Esophagus squamous epithelium (tissue), 5 donors: ENCODE measurements around the gene PRPSAP1. TPM values are rescaled to one million over a fixed set of nuclear protein-coding genes. Genes with fewer than 3 reads are reported as not detected.
"Not testable (repeated sequence)": the region's sequence is repeated elsewhere in the genome, so short reads cannot be mapped to it uniquely, and the experiment has no call there.

ENCODE experiments used
- DNase-seq: peaks from one replicate; lab custom pipeline; 2025; lab: John Stamatoyannopoulos, UW
- H3K27ac ChIP-seq, 4 donors: fragments of 200-600 bp; sonication (generic); one replicate each; pipeline ENCODE4 v1.5.1; 2016 to 2019; ENCODE audit warnings: mild to moderate bottlenecking in 1 of 4
- H3K27me3 ChIP-seq, 4 donors: fragments of 200-600 bp; sonication (generic); 1 replicate in 3 of 4; 2 replicates in 1 of 4; pipeline versions ENCODE4 v1.5.1 to v1.6.0; 2017 to 2021; ENCODE audit warnings: antibody characterized with exemption in 1 of 4
- H3K36me3 ChIP-seq, 3 donors: fragments of 200-600 bp; sonication (generic); one replicate each; pipeline ENCODE4 v1.5.1; 2016 to 2019
- H3K4me1 ChIP-seq, 3 donors: fragments of 200-600 bp; sonication (generic); one replicate each; pipeline ENCODE4 v1.5.1; 2017 to 2019
- H3K4me3 ChIP-seq, 4 donors: fragments of 200-600 bp; sonication (generic); 1 replicate in 3 of 4; 2 replicates in 1 of 4; pipeline ENCODE4 v1.5.1; 2016 to 2019; ENCODE audit warnings: mild to moderate bottlenecking in 2 of 4, moderate library complexity in 1 of 4
- H3K9me3 ChIP-seq, 3 donors: fragments of 200-600 bp; sonication (generic); one replicate each; pipeline ENCODE4 v1.5.1; 2016 to 2019
- POLR2A ChIP-seq, 4 donors: fragments of 450-650 bp; IDR thresholded peaks; one replicate each; pipeline ENCODE4 v1.6.1; 2017; ENCODE audit warnings: antibody characterized with exemption in 4 of 4, mild to moderate bottlenecking in 4 of 4, moderate library complexity in 3 of 4
- WGBS, 2 donors: methylation state at CpG; one replicate each; pipeline ENCODE4 v1.1.5; 2018; 5-methylcytosine and 5-hydroxymethylcytosine counted together
- intact Hi-C: fragments of 100-400 bp; cut with DNase I; formaldehyde crosslinking; loops from one replicate; pipeline ENCODE4 v1.15.0; 2022
- total RNA-seq, 4 donors: library from RNA; depleted of rRNA; stranded (reverse); fragments of >200 nt; gene quantifications; one replicate each; pipeline ENCODE4 v1.1.0, GENCODE V29; 2016
- TF ChIP-seq, protein P1 (sequence below), 6 experiments: fragments of 450-650 bp in 4 of 6; fragments of 200-600 bp in 2 of 6; sonication (generic) in 2 of 6; IDR thresholded peaks; one replicate each; pipeline ENCODE4 v1.5.1; 2016 to 2019; ENCODE audit warnings: antibody characterized with exemption in 6 of 6, mild to moderate bottlenecking in 4 of 6, moderate library complexity in 4 of 6
- donor health status: DM: yes; HTN: yes; CAD: no.

The PRPSAP1 gene
- total RNA-seq, 4 donors from 2014 or later, result 36.0 to 68.6 (median 49.5) TPM

DNA sequence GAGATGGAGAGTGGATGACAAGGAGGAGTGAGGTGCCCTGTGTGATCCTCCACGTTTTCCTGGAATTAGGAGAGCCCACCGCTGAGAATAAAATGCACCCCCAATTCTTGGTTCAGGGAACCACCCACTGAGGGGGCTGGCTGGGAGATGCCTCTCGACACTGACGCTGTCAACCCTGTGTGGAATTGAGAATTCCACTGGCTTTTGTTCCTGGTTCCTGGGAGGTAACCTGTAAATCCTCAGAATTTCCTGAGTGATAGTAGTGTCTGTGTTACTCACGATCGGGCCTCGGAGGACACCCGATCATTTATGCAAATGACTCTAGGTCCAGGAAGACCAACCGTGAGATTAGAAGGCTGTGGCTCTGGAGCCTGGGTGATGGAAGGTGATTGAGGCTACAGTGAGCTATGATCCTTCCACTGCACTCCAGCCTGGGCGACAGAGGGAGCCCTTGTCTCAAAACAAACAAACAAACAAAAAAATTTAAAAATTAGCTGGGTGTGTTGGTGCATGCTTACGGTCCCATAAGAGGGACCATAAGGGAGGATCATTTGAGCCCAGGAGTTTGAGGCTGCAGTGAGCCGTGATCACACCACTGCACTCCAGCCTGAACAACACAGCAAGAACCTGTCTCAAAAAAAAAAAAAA is 11.7 kb upstream of the PRPSAP1 start:
- no peak overlapping the region for H3K27ac ChIP-seq
- no peaks in the 10 kb centered on the region for H3K27me3 ChIP-seq
- WGBS, 2 donors, result 54 to 57% methylated on average over 12 of the region's 12 CpGs

GRCh38 chr17:76363107-76363842 is 9.6 kb upstream of the PRPSAP1 start:
- TF ChIP-seq, protein P1, sequence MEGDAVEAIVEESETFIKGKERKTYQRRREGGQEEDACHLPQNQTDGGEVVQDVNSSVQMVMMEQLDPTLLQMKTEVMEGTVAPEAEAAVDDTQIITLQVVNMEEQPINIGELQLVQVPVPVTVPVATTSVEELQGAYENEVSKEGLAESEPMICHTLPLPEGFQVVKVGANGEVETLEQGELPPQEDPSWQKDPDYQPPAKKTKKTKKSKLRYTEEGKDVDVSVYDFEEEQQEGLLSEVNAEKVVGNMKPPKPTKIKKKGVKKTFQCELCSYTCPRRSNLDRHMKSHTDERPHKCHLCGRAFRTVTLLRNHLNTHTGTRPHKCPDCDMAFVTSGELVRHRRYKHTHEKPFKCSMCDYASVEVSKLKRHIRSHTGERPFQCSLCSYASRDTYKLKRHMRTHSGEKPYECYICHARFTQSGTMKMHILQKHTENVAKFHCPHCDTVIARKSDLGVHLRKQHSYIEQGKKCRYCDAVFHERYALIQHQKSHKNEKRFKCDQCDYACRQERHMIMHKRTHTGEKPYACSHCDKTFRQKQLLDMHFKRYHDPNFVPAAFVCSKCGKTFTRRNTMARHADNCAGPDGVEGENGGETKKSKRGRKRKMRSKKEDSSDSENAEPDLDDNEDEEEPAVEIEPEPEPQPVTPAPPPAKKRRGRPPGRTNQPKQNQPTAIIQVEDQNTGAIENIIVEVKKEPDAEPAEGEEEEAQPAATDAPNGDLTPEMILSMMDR (IDR thresholded peaks at IDR 0.05), result no peak
- TF ChIP-seq POLR2A (IDR thresholded peaks at IDR 0.05), result no peak
- DNase-seq, result no peak
- Histone ChIP-seq H3K4me3 (no peak overlapping the region), H3K27me3 (no peaks in the 10 kb centered on the region), H3K9me3 (no peaks in the 10 kb centered on the region), H3K4me1 (peaks cover 11 to 44% (median 21%) of the 10 kb centered on the region in 3 donors), H3K27ac (peak overlapping the region in 3 of 4 donors; percentile 76 to 89 (median 87)), H3K36me3 (no peaks in the 10 kb centered on the region)
- 63 to 66% methylated on average over 9 to 11 of the region's 11 CpGs for WGBS, 2 donors
- intact Hi-C loops, result no loop called here

More for the DNA sequence above, 11.7 kb upstream of the PRPSAP1 start:
- Histone ChIP-seq H3K9me3 (no peaks in the 10 kb centered on the region), H3K4me1 (peaks cover 11 to 48% (median 26%) of the 10 kb centered on the region in 3 donors), H3K4me3 (no peak overlapping the region), H3K36me3 (no peaks in the 10 kb centered on the region)
- intact Hi-C loops, result no loop called here
- TF ChIP-seq POLR2A (IDR thresholded peaks at IDR 0.05), result no peak
- TF ChIP-seq, protein P1 (IDR thresholded peaks at IDR 0.05), result peak in 1 of 6 experiments; percentile 8
- no peak for DNase-seq

DNA sequence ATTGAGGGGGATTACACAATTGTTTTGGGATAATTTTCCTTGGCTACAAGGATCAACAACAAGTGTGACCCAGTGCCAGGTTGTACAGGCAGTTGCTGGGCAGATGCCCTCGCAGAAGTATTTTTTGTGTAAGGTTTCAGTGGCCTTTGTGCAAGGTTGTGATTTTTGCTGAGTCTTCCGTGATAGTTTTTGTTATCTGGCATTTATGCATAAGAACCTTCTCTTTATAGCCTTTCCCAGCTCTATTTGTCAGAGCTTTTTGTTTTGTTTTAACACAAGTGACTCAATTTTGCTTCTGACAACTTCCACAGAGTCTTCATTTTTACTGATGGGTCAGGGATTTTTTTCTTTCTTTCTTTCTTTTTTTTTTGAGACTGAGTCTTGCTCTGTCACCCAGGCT is 6.7 kb upstream of the PRPSAP1 start:
- H3K4me1 ChIP-seq, result peaks cover 11 to 48% (median 21%) of the 10 kb centered on the region in 3 donors
- peak overlapping the region; percentile 55 to 89 (median 82) for H3K27ac ChIP-seq
- DNase-seq, result no peak
- no peaks in the 10 kb centered on the region for H3K27me3 ChIP-seq
- H3K9me3 ChIP-seq, result no peaks in the 10 kb centered on the region
- no peaks in the 10 kb centered on the region for H3K36me3 ChIP-seq
- no peak overlapping the region for H3K4me3 ChIP-seq
- intact Hi-C loops, result no loop called here
- TF ChIP-seq POLR2A (IDR thresholded peaks at IDR 0.05), result no peak
- TF ChIP-seq, protein P1 (IDR thresholded peaks at IDR 0.05), result no peak
- 40 to 51% methylated on average over 2 of the region's 2 CpGs for WGBS, 2 donors

GRCh38 chr17:76359776-76360175 is 6.1 kb upstream of the PRPSAP1 start:
- peak overlapping the region in 3 of 4 donors; percentile 76 to 89 (median 87) for H3K27ac ChIP-seq
- DNase-seq, H3K36me3 ChIP-seq, H3K9me3 ChIP-seq, H3K4me3 ChIP-seq, H3K27me3 ChIP-seq, intact Hi-C loops: not testable (repeated sequence)
- 80 to 90% methylated on average over 6 of the region's 6 CpGs for WGBS, 2 donors
- H3K4me1 ChIP-seq, result peaks cover 11 to 50% (median 21%) of the 10 kb centered on the region in 3 donors

DNA sequence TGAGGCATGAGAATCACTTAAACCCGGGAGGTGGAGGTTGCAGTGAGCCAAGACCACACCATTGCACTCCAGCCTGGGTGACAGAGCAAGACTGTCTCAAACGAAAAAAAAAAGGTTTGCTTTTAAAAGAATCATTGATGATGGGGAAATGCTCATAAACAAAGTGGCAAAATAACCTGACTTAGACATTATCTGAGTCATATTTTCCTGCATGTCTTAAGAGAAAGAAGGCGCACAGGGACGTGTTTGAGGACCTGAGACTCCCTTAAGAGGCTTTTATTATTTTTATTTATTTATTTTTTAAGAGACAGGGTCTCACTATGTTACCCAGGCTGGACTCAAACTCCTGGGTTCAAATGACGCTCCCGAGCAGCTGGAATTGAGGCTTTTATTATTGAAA is 5.7 kb upstream of the PRPSAP1 start:
- intact Hi-C loops, result no loop called here
- no peak overlapping the region for H3K4me3 ChIP-seq
- no peaks in the 10 kb centered on the region for H3K27me3 ChIP-seq
- no peak for TF ChIP-seq POLR2A (IDR thresholded peaks at IDR 0.05)
- TF ChIP-seq, protein P1 (IDR thresholded peaks at IDR 0.05), result no peak
- peaks cover 11 to 54% (median 25%) of the 10 kb centered on the region in 3 donors for H3K4me1 ChIP-seq
- H3K36me3 ChIP-seq, result no peaks in the 10 kb centered on the region
- DNase-seq, result no peak
- no peak overlapping the region for H3K27ac ChIP-seq
- 66 to 76% methylated on average over 6 of the region's 6 CpGs for WGBS, 2 donors
- H3K9me3 ChIP-seq, result no peaks in the 10 kb centered on the region
